SK-N-SH treated with all-trans-retinoic acid at 6 μM for 48 hours (cell line): ENCODE data around the gene RASGRP3.

Experiments used
- ATAC-seq: fragments of 200-7000 bp; cut with Tn5 transposase; 3 replicates; pipeline ENCODE4 v1.9.1; 2020; ENCODE audit warnings: mild to moderate bottlenecking, moderate library complexity
- ARNTL ChIP-seq: fragments of 450-650 bp; formaldehyde crosslinking; IDR thresholded peaks from 2 replicates; pipeline ENCODE4 v1.5.0; 2020; ENCODE audit warnings: low read depth, mild to moderate bottlenecking, moderate library complexity, borderline replicate concordance
- BACH2 ChIP-seq: fragments of 250-450 bp; sonication (Bioruptor Pico); IDR thresholded peaks from 2 replicates; pipeline ENCODE4 v1.9.0; 2021; ENCODE audit warnings: mild to moderate bottlenecking, borderline replicate concordance
- CSDC2 ChIP-seq: fragments of 250-450 bp; sonication (Bioruptor Pico); IDR thresholded peaks from 2 replicates; pipeline ENCODE4 v1.5.0; 2020; ENCODE audit warnings: mild to moderate bottlenecking, moderate library complexity
- GLIS3 ChIP-seq: fragments of 250-450 bp; sonication (Bioruptor Pico); IDR thresholded peaks from 2 replicates; pipeline ENCODE4 v1.5.0; 2020; ENCODE audit warnings: mild to moderate bottlenecking, moderate library complexity
- ISL1 ChIP-seq: fragments of 250-450 bp; sonication (Bioruptor Pico); IDR thresholded peaks from 2 replicates; pipeline ENCODE4 v2.1.2; 2022; ENCODE audit warnings: mild to moderate bottlenecking, moderate library complexity
- PPARA ChIP-seq: fragments of 250-450 bp; sonication (Bioruptor Pico); IDR thresholded peaks from 2 replicates; pipeline ENCODE4 v1.5.0; 2020; ENCODE audit warnings: mild to moderate bottlenecking, borderline replicate concordance
- SNAI2 ChIP-seq: fragments of 250-450 bp; sonication (Bioruptor Pico); IDR thresholded peaks from 2 replicates; pipeline ENCODE4 v1.5.0; 2020; ENCODE audit warnings: mild to moderate bottlenecking, moderate library complexity
- TCF4 ChIP-seq: fragments of 250-450 bp; sonication (Bioruptor Pico); IDR thresholded peaks from 2 replicates; pipeline ENCODE4 v1.8.0; 2021; ENCODE audit warnings: mild to moderate bottlenecking, moderate library complexity, borderline replicate concordance
- ZC3H10 ChIP-seq: fragments of 250-450 bp; sonication (Bioruptor Pico); IDR thresholded peaks from 2 replicates; pipeline ENCODE4 v1.5.1; 2021; ENCODE audit warnings: mild to moderate bottlenecking, moderate library complexity
- ZFP3 ChIP-seq: fragments of 250-450 bp; sonication (Bioruptor Pico); IDR thresholded peaks from 2 replicates; pipeline ENCODE4 v1.5.0; 2020; ENCODE audit warnings: mild to moderate bottlenecking, moderate library complexity
- ZFP30 ChIP-seq: fragments of 450-650 bp; formaldehyde crosslinking; IDR thresholded peaks from 2 replicates; pipeline ENCODE4 v1.5.0; 2022; ENCODE audit warnings: mild to moderate bottlenecking, moderate library complexity
- ZNF565 ChIP-seq: fragments of 450-650 bp; formaldehyde crosslinking; conservative IDR thresholded peaks from 2 replicates; pipeline ENCODE4 v1.5.0; 2020; ENCODE audit warnings: low read depth, mild to moderate bottlenecking, moderate library complexity
- ZNF70 ChIP-seq: fragments of 450-650 bp; formaldehyde crosslinking; IDR thresholded peaks from 2 replicates; pipeline ENCODE4 v1.5.0; 2020; ENCODE audit warnings: mild to moderate bottlenecking, moderate library complexity
- TF ChIP-seq, protein P1 (sequence below): fragments of 250-450 bp; sonication (Bioruptor Pico); IDR thresholded peaks from 2 replicates; pipeline ENCODE4 v1.8.0; 2020; ENCODE audit warnings: mild to moderate bottlenecking, moderate library complexity, borderline replicate concordance
- TF ChIP-seq, protein P2 (sequence below): fragments of 250-450 bp; sonication (Bioruptor Pico); IDR thresholded peaks from 2 replicates; pipeline ENCODE4 v1.8.0; 2021; ENCODE audit warnings: low read depth, mild to moderate bottlenecking, moderate library complexity, borderline replicate concordance
- TF ChIP-seq, protein P3 (sequence below): fragments of 250-450 bp; sonication (Bioruptor Pico); IDR thresholded peaks from 2 replicates; pipeline ENCODE4 v1.5.1; 2021; ENCODE audit warnings: mild to moderate bottlenecking, moderate library complexity
- TF ChIP-seq, protein P4 (sequence below): fragments of 250-450 bp; sonication (Bioruptor Pico); IDR thresholded peaks from 2 replicates; pipeline ENCODE4 v1.5.1; 2020; ENCODE audit warnings: low read depth, mild to moderate bottlenecking, moderate library complexity

RASGRP3 gene

DNA sequence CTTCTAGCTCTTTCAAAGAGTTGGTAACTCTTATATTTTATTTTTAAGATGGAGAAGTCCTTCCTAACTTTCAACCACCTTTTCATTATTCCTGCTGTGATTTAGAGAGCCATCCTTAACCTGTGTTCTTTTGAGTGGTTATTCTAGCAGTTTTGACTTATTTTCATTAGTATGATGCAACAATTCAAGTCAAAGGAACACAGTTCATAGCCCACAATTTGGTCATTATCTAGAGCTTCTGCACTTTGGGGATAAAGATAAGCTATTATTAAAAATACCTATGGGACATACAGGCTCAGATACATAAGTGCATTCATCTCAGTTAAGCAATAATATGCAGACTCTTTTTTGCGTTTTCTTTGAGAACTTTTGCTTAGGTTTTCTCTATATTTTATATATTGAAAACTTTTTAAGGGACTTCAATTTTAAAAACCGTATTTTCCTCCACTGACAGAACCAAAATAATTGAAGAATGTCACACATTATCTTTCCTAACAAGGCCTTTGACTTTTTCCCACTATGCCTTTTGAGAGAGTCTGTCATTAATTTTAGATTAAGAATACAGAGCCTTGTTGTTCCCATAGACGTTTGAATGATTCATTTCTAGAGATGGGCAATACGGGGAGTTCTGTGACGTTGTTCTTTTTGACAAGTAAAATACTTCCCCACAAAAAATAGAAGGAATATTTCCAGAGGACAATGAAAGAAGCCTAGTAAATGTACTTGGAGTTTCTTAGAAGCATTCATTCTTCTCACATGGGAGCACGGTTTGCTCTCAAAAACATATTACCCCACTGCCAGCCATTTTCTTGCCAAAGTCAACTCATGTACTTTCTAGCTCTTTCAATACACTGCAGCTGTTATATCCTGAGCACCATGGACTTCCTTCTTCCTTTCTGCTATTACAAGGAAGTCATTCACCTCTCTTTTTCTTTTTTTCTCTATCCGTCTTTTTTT lies 42.9 kb upstream of the RASGRP3 start:
- TF ChIP-seq ZFP3, result no peak
- TF ChIP-seq, protein P1, sequence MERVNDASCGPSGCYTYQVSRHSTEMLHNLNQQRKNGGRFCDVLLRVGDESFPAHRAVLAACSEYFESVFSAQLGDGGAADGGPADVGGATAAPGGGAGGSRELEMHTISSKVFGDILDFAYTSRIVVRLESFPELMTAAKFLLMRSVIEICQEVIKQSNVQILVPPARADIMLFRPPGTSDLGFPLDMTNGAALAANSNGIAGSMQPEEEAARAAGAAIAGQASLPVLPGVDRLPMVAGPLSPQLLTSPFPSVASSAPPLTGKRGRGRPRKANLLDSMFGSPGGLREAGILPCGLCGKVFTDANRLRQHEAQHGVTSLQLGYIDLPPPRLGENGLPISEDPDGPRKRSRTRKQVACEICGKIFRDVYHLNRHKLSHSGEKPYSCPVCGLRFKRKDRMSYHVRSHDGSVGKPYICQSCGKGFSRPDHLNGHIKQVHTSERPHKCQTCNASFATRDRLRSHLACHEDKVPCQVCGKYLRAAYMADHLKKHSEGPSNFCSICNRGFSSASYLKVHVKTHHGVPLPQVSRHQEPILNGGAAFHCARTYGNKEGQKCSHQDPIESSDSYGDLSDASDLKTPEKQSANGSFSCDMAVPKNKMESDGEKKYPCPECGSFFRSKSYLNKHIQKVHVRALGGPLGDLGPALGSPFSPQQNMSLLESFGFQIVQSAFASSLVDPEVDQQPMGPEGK (CRISPR knock-in tag), result no peak
- TF ChIP-seq SNAI2 (CRISPR knock-in tag), result no peak
- no peak for TF ChIP-seq ZFP30 (CRISPR knock-in tag)
- TF ChIP-seq, protein P2, sequence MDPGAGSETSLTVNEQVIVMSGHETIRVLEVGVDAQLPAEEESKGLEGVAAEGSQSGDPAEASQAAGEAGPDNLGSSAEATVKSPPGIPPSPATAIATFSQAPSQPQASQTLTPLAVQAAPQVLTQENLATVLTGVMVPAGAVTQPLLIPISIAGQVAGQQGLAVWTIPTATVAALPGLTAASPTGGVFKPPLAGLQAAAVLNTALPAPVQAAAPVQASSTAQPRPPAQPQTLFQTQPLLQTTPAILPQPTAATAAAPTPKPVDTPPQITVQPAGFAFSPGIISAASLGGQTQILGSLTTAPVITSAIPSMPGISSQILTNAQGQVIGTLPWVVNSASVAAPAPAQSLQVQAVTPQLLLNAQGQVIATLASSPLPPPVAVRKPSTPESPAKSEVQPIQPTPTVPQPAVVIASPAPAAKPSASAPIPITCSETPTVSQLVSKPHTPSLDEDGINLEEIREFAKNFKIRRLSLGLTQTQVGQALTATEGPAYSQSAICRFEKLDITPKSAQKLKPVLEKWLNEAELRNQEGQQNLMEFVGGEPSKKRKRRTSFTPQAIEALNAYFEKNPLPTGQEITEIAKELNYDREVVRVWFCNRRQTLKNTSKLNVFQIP (CRISPR knock-in tag), result no peak
- TF ChIP-seq TCF4 (CRISPR knock-in tag), result no peak
- TF ChIP-seq, protein P3, sequence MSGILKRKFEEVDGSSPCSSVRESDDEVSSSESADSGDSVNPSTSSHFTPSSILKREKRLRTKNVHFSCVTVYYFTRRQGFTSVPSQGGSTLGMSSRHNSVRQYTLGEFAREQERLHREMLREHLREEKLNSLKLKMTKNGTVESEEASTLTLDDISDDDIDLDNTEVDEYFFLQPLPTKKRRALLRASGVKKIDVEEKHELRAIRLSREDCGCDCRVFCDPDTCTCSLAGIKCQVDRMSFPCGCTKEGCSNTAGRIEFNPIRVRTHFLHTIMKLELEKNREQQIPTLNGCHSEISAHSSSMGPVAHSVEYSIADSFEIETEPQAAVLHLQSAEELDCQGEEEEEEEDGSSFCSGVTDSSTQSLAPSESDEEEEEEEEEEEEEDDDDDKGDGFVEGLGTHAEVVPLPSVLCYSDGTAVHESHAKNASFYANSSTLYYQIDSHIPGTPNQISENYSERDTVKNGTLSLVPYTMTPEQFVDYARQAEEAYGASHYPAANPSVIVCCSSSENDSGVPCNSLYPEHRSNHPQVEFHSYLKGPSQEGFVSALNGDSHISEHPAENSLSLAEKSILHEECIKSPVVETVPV (CRISPR knock-in tag), result no peak
- TF ChIP-seq PPARA (CRISPR knock-in tag), result no peak
- no peak for TF ChIP-seq ZNF70 (CRISPR knock-in tag)
- no peak for TF ChIP-seq ARNTL (CRISPR knock-in tag)
- TF ChIP-seq ISL1 (CRISPR knock-in tag), result no peak
- TF ChIP-seq BACH2 (CRISPR knock-in tag), result no peak
- no peak for TF ChIP-seq ZNF565
- no peak for TF ChIP-seq GLIS3
- TF ChIP-seq, all 23 proteins: peak for 0

DNA sequence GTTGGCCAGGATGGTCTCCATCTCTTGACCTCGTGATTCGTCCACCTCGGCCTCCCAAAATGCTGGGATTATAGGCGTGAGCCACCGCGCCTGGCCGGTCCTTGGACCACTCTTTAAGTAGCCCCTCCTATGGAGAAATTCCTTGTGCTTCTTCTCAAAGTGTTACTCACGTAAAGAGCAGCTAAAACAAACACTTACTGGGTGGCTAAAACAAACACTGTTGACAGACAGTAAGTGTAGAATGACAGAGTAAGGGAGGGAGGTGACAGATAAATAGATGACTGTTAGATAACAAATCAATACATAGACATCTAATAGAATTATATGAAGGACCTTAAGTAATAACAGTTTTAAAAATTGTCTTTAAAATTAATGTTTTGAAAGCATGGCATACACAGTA lies 40.9 kb upstream of the RASGRP3 start:
- ATAC-seq, result no peak
- TF ChIP-seq ZNF70 (CRISPR knock-in tag), result no peak
- TF ChIP-seq, protein P2 (CRISPR knock-in tag), result no peak
- TF ChIP-seq, protein P1 (CRISPR knock-in tag), result no peak
- TF ChIP-seq BACH2 (CRISPR knock-in tag), result no peak
- no peak for TF ChIP-seq ZFP30 (CRISPR knock-in tag)
- no peak for TF ChIP-seq ZC3H10 (CRISPR knock-in tag)
- no peak for TF ChIP-seq ZFP3
- no peak for TF ChIP-seq TCF4 (CRISPR knock-in tag)
- TF ChIP-seq, protein P3 (CRISPR knock-in tag), result no peak
- TF ChIP-seq ARNTL (CRISPR knock-in tag), result no peak
- TF ChIP-seq, all 23 proteins: peak for 0

More for the DNA sequence above, 42.9 kb upstream of the RASGRP3 start:
- ATAC-seq, result no peak

DNA sequence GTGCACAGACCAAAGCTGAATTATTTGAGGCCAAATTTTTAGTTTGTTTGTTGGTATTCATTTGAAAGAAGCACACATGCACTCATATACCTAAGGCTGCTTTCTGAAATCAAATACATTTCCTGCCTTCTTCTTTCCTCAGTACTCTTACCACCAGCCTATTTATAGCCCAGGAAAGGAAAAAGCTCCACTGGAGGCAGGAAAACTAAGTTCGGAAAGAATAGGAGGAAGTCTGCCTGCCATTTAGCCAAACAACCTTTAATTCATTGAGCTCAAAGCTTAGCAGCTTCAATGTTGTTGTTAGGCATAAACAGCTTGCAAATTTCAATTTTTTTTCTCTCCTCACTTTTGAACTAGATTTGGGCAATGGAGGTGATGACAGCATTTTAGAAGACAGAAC lies 40.4 kb upstream of the RASGRP3 start:
- no peak for ATAC-seq
- TF ChIP-seq, protein P4, sequence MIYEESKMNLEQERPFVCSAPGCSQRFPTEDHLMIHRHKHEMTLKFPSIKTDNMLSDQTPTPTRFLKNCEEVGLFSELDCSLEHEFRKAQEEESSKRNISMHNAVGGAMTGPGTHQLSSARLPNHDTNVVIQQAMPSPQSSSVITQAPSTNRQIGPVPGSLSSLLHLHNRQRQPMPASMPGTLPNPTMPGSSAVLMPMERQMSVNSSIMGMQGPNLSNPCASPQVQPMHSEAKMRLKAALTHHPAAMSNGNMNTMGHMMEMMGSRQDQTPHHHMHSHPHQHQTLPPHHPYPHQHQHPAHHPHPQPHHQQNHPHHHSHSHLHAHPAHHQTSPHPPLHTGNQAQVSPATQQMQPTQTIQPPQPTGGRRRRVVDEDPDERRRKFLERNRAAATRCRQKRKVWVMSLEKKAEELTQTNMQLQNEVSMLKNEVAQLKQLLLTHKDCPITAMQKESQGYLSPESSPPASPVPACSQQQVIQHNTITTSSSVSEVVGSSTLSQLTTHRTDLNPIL (CRISPR knock-in tag), result no peak
- no peak for TF ChIP-seq PPARA (CRISPR knock-in tag)
- no peak for TF ChIP-seq ZC3H10 (CRISPR knock-in tag)
- TF ChIP-seq TCF4 (CRISPR knock-in tag), result no peak
- TF ChIP-seq CSDC2 (CRISPR knock-in tag), result 0 out of 2 replicates have a peak, but pooled peaks have one; percentile 71
